SK-N-MC (cell line): ENCODE measurements around the gene VWC2L.

ENCODE experiments used
- DNase-seq: peaks from one replicate; pipeline ENCODE4 v3.0.0-alpha.2; 2011; ENCODE audit warnings: low read depth, low spot score
- H3K27ac ChIP-seq: fragments of 200-600 bp; sonication (generic); 2 replicates; pipeline ENCODE4 v1.5.1; 2016; ENCODE audit warnings: mixed run types
- H3K36me3 ChIP-seq: fragments of 200-600 bp; sonication (generic); 2 replicates; pipeline ENCODE4 v1.6.1; 2017; ENCODE audit warnings: antibody characterized with exemption, low read length, mixed read lengths; ENCODE audit not compliant: insufficient read depth
- H3K4me3 ChIP-seq: fragments of 200-600 bp; sonication (generic); 2 replicates; pipeline ENCODE4 v1.5.1; 2016
- H3K9ac ChIP-seq: fragments of 200-600 bp; sonication (generic); 2 replicates; pipeline ENCODE4 v1.8.0; 2017; ENCODE audit warnings: mixed run types, mixed read lengths; ENCODE audit not compliant: insufficient read length
- H3K9me3 ChIP-seq: fragments of 200-600 bp; sonication (generic); 2 replicates; pipeline ENCODE4 v1.6.1; 2017; ENCODE audit warnings: low read depth, mild to moderate bottlenecking, antibody characterized with exemption, low read length, moderate library complexity, mixed read lengths
- EZH2 ChIP-seq: fragments of 200-600 bp; sonication (generic); IDR thresholded peaks from one replicate; pipeline ENCODE4 v1.6.1; 2017; ENCODE audit warnings: antibody characterized with exemption
- FOXP2 ChIP-seq: optimal IDR thresholded peaks from 2 replicates; pipeline ENCODE3; 2011; ENCODE audit warnings: mild to moderate bottlenecking, moderate library complexity; ENCODE audit not compliant: insufficient read depth; ENCODE audit errors: extremely low read length, control extremely low read depth
- POLR2AphosphoS5 ChIP-seq: IDR thresholded peaks from 2 replicates; pipeline ENCODE4 v1.6.1; 2012; ENCODE audit warnings: mild to moderate bottlenecking, low read depth, low read length, borderline replicate concordance

Gene VWC2L

DNA sequence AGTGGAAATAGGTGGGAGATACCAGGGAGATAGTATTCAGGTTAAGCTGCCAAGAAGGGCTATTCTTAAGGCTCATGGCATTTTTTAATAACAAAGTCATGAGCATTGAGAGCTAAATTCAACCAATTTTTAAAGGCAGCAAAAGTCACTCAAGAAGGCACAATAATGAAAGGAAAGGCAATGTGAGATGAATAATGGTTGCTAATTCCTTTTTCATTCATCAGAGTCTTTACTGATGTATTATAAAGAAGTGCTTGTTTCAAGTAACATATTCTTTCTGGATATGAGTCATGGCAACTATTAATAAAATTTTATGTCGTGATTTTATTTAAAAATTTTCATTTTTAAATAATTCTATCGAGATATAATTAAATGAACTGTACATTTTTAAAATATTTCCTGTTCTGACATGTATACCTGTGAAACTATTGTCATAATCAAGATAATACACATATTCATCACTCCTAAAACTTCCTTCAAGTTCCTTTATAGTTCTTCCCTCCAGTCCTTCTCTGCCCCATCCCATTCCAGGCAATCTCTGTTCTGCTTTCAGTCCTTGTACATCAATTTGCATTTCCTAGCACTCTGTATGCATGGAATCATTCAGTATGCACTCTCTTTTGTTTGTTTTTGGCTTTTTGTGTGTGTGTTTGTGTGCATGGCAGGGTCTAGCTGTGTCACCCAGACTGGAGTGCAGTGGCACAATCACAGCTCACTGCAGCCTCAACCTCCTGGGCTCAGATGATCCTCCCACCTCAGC is 40.8 kb downstream of the VWC2L start:
- TF ChIP-seq FOXP2 (no peak), POLR2AphosphoS5 (no peak), EZH2 (no peak)
- H3K27ac ChIP-seq = no peak overlapping the region
- H3K9me3 ChIP-seq = no peaks in the 10 kb centered on the region
- H3K9ac ChIP-seq = no peak overlapping the region
- DNase-seq = no peak
- H3K4me3 ChIP-seq = no peak overlapping the region
- H3K36me3 ChIP-seq = no peaks in the 10 kb centered on the region

DNA sequence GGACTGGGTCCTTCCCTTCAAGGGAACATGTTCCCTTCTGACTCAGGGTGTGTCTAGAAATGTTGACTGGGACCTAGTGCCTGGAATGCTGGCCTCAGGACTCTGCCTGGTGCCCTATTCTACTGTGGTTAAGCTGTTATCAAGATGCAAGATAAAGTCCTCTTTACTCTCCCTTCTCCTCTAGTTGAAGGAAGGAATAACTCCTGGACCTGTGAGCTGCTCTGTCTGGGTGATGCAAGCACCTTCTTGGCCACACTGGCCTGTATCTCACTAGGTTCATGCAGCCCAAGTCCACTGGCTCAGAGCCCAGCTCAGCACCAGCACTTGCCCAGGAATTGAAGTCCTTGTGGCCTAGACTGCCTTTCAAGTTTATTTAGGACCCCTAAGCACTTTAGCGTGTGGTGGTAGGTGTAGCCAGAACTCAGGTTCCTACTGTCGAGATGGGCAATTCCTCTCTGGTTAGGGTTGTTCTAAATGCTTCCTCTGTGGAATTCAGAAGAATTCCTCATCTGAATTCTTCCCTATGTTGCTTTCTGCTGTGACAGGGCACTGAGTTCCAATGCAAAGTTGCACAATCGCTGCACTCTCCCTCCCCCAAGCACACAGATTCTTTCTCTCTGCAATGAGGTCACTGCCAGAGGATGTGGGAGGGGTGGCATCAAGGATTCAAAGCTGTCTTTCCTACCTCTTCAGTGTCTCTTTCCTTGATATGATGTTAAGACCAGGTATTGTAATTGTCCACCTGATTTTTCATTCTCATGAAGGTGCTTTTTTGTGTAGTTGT is 54.7 kb downstream of the VWC2L start:
- no peak for DNase-seq
- TF ChIP-seq EZH2 = no peak
- TF ChIP-seq POLR2AphosphoS5 = no peak
- TF ChIP-seq FOXP2 = no peak

DNA sequence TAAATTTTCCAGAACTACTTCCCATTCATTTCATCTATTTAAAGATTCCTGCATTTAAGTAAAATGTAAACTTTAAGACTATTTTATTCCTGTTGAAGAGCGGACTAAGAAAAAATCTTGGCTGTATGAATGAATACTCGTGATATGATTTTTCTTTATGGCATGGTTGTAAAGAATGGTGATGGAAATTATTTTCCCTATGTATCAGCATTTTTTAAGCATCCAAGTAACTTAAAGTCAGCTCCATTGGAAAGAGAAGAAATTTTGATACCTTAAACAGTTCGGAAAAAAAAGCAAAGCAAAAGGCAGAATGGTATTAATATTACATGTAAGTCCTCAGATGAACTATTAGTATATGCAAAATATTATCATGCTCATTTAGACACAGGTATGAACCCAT is 58.9 kb downstream of the VWC2L start:
- no peak overlapping the region for H3K27ac ChIP-seq
- no peak overlapping the region for H3K9ac ChIP-seq
- no peaks in the 10 kb centered on the region for H3K9me3 ChIP-seq
- DNase-seq = no peak
- no peak overlapping the region for H3K4me3 ChIP-seq
- no peaks in the 10 kb centered on the region for H3K36me3 ChIP-seq
- TF ChIP-seq POLR2AphosphoS5 = no peak
- TF ChIP-seq EZH2 = no peak
- TF ChIP-seq FOXP2 = no peak

More for the DNA sequence above, 54.7 kb downstream of the VWC2L start:
- Histone ChIP-seq H3K9ac (no peak overlapping the region), H3K36me3 (no peaks in the 10 kb centered on the region), H3K9me3 (no peaks in the 10 kb centered on the region), H3K4me3 (no peak overlapping the region), H3K27ac (no peak overlapping the region)

DNA sequence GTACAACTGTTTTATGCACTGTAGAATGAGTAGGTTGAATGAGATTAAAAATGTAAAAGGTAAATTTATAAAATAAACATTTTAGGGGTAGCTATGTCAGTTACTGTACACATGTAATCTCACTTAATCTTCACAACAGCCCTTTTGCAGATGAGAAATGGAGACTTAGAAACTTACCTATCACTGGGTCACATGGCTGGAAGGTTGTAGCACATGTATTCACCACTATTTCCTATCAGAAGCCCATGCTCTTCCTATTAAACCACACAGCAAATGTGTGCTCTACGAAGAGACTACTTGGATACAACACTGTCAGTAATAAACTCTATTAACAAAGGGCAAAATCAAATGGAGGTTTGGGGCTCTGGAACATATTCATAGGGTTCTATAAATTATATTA is 60.5 kb downstream of the VWC2L start:
- DNase-seq = no peak
- Histone ChIP-seq H3K9ac (no peak overlapping the region), H3K9me3 (no peaks in the 10 kb centered on the region), H3K4me3 (no peak overlapping the region), H3K36me3 (no peaks in the 10 kb centered on the region), H3K27ac (no peak overlapping the region)
- no peak for TF ChIP-seq POLR2AphosphoS5
- no peak for TF ChIP-seq EZH2
- TF ChIP-seq FOXP2 = no peak

DNA sequence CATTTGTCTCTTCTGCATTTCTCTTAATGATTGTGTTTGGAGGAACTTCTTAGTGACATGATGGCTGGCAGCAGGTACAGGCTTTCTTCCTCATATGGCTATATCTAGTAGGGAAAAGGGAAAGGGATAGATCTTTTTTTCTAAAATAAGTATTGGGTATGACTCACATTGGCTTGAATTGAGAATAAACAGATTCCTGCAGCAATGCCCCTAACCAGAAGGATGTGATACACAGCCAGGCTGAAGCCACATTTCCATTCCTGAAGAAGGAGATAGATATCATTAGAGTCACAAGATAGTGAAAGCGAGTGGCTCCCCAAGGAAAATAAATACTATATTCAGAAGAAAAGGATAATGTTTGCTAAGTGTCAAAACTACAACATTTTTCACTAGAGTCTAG is 61.1 kb downstream of the VWC2L start:
- no peak for TF ChIP-seq FOXP2
- TF ChIP-seq EZH2 = no peak
- TF ChIP-seq POLR2AphosphoS5 = no peak
- H3K36me3 ChIP-seq = no peaks in the 10 kb centered on the region
- H3K9me3 ChIP-seq = no peaks in the 10 kb centered on the region
- H3K4me3 ChIP-seq = no peak overlapping the region
- H3K9ac ChIP-seq = no peak overlapping the region
- no peak overlapping the region for H3K27ac ChIP-seq
- no peak for DNase-seq

DNA sequence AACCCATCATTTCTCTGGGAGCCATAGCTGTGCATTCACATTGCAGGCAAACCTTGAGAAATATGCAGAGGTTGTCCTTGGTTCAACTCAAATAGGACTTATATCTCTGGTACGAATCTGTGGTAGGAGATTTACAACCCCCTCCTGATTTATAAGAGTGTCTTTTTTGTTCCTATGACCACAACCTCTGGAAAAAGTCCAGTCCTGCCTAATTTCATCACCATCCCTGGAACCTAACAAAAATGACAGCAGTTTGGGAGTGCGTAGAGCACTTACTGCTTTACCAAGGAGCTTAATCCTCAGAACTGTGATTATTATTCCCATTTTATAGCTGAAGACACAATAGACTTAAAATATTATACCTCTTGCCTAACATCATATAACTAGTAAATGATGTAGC is 66.5 kb downstream of the VWC2L start:
- H3K27ac ChIP-seq = no peak overlapping the region
- no peaks in the 10 kb centered on the region for H3K9me3 ChIP-seq
- no peak overlapping the region for H3K4me3 ChIP-seq
- no peak overlapping the region for H3K9ac ChIP-seq
- no peaks in the 10 kb centered on the region for H3K36me3 ChIP-seq
- no peak for TF ChIP-seq FOXP2
- TF ChIP-seq EZH2 = no peak
- TF ChIP-seq POLR2AphosphoS5 = no peak
- DNase-seq = no peak

DNA sequence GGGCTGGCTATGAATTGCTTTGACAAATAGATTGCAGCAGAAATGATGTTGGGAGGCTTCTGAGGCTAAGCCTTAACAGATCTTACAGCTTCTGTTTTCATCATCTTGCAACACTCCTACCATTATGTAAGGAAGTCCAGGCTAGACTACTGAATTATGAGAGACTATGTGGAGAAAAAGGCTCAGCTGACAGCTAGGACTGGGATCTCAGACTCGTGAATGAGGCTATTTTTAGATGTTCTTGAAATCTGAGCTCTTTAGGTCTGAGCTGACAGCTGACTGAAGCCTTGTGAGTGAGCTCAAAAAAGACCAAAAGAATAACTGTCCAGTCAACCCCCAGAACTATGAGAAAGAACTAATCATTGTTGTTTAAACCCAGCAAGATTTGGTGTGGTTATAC is 70.3 kb downstream of the VWC2L start:
- no peak for TF ChIP-seq EZH2
- no peak for TF ChIP-seq POLR2AphosphoS5
- no peak for TF ChIP-seq FOXP2
- no peak overlapping the region for H3K27ac ChIP-seq
- H3K9ac ChIP-seq = no peak overlapping the region
- H3K4me3 ChIP-seq = no peak overlapping the region
- no peak for DNase-seq
- H3K36me3 ChIP-seq = no peaks in the 10 kb centered on the region
- no peaks in the 10 kb centered on the region for H3K9me3 ChIP-seq

DNA sequence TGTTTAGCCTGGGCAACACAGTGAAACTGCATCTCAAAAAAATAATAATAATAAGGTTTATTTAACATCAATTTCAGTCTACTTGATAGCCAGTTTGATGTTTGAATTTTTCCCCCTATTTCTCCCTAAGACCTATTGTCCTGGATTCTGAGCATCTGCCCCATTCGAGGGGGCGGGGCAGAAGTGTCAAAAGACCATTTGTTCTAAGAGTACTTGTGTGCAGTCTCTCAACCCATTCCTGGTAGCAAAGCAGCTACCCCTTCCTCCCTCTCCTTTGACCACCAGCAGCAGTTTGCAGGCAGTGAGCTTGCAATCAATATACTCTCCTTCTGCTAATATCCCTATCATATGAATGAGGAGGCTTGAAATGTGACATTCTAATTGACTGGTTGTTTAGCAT is 71.9 kb downstream of the VWC2L start:
- no peaks in the 10 kb centered on the region for H3K36me3 ChIP-seq
- no peak overlapping the region for H3K4me3 ChIP-seq
- no peak overlapping the region for H3K27ac ChIP-seq
- TF ChIP-seq EZH2 = no peak
- no peak for TF ChIP-seq FOXP2
- TF ChIP-seq POLR2AphosphoS5 = no peak
- H3K9ac ChIP-seq = no peak overlapping the region
- no peak for DNase-seq
- H3K9me3 ChIP-seq = no peaks in the 10 kb centered on the region
